Measurements from ENCODE around the gene JARID2. TPM values are rescaled to one million over a fixed set of nuclear protein-coding genes. Genes with fewer than 3 reads are reported as not detected.

Gene JARID2
- polyA plus RNA-seq, 1 donor (not counting 4 experiments of a cell fraction or from before 2014, with no cell fraction given) = 11.0 TPM

GRCh38 chr6:15272562-15272961 lies 26.7 kb downstream of the JARID2 start:
- Histone ChIP-seq H3K4me3 (ENCODE audit: control insufficient read depth in 2 of 3, extremely low read depth in 1 of 3, insufficient read depth in 2 of 3, low read depth in 1 of 3, low read length in 3 of 3) (no peak overlapping the region), H3K79me2 (ENCODE audit: control insufficient read depth, insufficient read depth, low read length) (peaks cover 96% of the 10 kb centered on the region), H3K4me2 (ENCODE audit: control insufficient read depth, extremely low read depth, insufficient read depth, low read depth, low read length) (no peak overlapping the region), H4K20me1 (ENCODE audit: control insufficient read depth, extremely low read depth, insufficient read depth, low read length) (peaks cover 13% of the 10 kb centered on the region), H3K27ac (ENCODE audit: control insufficient read depth, insufficient read depth, low read length) (no peak overlapping the region), H3K36me3 (ENCODE audit: control insufficient read depth in 2 of 2, extremely low read depth in 1 of 2, insufficient read depth in 2 of 2, low read length in 2 of 2) (peaks cover 2 to 3% of the 10 kb centered on the region in 2 experiments), H3K9me1 (ENCODE audit: control insufficient read depth, extremely low read depth, insufficient read depth, low read length) (peaks cover 8% of the 10 kb centered on the region), H2AFZ (ENCODE audit: control insufficient read depth, low read length) (no peak overlapping the region), H3K4me1 (ENCODE audit: control insufficient read depth, extremely low read depth, insufficient read depth, low read length) (no peaks in the 10 kb centered on the region), H3K9ac (ENCODE audit: control insufficient read depth, extremely low read depth, insufficient read depth, low read length) (no peak overlapping the region), H3K9me3 (ENCODE audit: control insufficient read depth, low read depth, low read length) (no peaks in the 10 kb centered on the region), H3K27me3 (ENCODE audit: control insufficient read depth, extremely low read depth, insufficient read depth, low read length) (no peaks in the 10 kb centered on the region)
- DNase-seq (ENCODE audit: low read depth, low spot score) (no peak), FAIRE-seq (no peak)
- dilution Hi-C loops (cut with MboI; ENCODE audit: extremely low pct_ligation_motif_present, low sequenced_read_pairs) = no loop called here
- TF ChIP-seq CTCF (optimal IDR thresholded peaks at IDR 0.05 in 1 of 3, IDR thresholded peaks at IDR 0.05 in 1 of 3, conservative IDR thresholded peaks at IDR 0.05 in 1 of 3; ENCODE audit: extremely low read depth in 1 of 3, insufficient read depth in 2 of 3, low read length in 3 of 3) (no peak), EZH2 (IDR thresholded peaks at IDR 0.05; ENCODE audit: low read length) (no peak)

- H3K9me3 ChIP-seq (ENCODE audit: control insufficient read depth, low read depth, low read length) = no peaks in the 10 kb centered on the region
- H3K79me2 ChIP-seq (ENCODE audit: control insufficient read depth, insufficient read depth, low read length) = peaks cover 93% of the 10 kb centered on the region
- H3K27me3 ChIP-seq (ENCODE audit: control insufficient read depth, extremely low read depth, insufficient read depth, low read length) = no peaks in the 10 kb centered on the region
- no peak for FAIRE-seq
- H3K4me2 ChIP-seq (ENCODE audit: control insufficient read depth, extremely low read depth, insufficient read depth, low read depth, low read length) = no peak overlapping the region
- TF ChIP-seq CTCF (optimal IDR thresholded peaks at IDR 0.05 in 1 of 3, IDR thresholded peaks at IDR 0.05 in 1 of 3, conservative IDR thresholded peaks at IDR 0.05 in 1 of 3; ENCODE audit: extremely low read depth in 1 of 3, insufficient read depth in 2 of 3, low read length in 3 of 3) (peak in 1 of 3 experiments; percentile 7), EZH2 (IDR thresholded peaks at IDR 0.05; ENCODE audit: low read length) (no peak)
- no peak for DNase-seq (ENCODE audit: low read depth, low spot score)
- no peak overlapping the region for H3K4me3 ChIP-seq (ENCODE audit: control insufficient read depth in 2 of 3, extremely low read depth in 1 of 3, insufficient read depth in 2 of 3, low read depth in 1 of 3, low read length in 3 of 3)
- H3K27ac ChIP-seq (ENCODE audit: control insufficient read depth, insufficient read depth, low read length) = no peak overlapping the region
- dilution Hi-C loops (cut with MboI; ENCODE audit: extremely low pct_ligation_motif_present, low sequenced_read_pairs) = no loop called here
- no peaks in the 10 kb centered on the region for H3K4me1 ChIP-seq (ENCODE audit: control insufficient read depth, extremely low read depth, insufficient read depth, low read length)
- H3K9ac ChIP-seq (ENCODE audit: control insufficient read depth, extremely low read depth, insufficient read depth, low read length) = no peak overlapping the region
- no peak overlapping the region for H2AFZ ChIP-seq (ENCODE audit: control insufficient read depth, low read length)
- peaks cover 0 to 3% of the 10 kb centered on the region in 2 experiments for H3K36me3 ChIP-seq (ENCODE audit: control insufficient read depth in 2 of 2, extremely low read depth in 1 of 2, insufficient read depth in 2 of 2, low read length in 2 of 2)
- H4K20me1 ChIP-seq (ENCODE audit: control insufficient read depth, extremely low read depth, insufficient read depth, low read length) = peaks cover 11% of the 10 kb centered on the region
- H3K9me1 ChIP-seq (ENCODE audit: control insufficient read depth, extremely low read depth, insufficient read depth, low read length) = peaks cover 8% of the 10 kb centered on the region
Observed at GRCh38 chr6:15274692-15275387, 29.0 kb downstream of the JARID2 start.

Measured in keratinocyte (primary cell).